Thyroid gland (tissue), 4 donors: ENCODE data around the gene EDIL3. TPM values are rescaled to one million over a fixed set of nuclear protein-coding genes. Genes with fewer than 3 reads are reported as not detected.

Experiments used
- DNase-seq, 2 donors: peaks; one replicate each; pipeline ENCODE4 v3.0.0-alpha.2; 2019
- H3K27ac ChIP-seq, 3 donors: fragments of 200-600 bp; sonication (generic); 1 replicate in 2 of 3; 2 replicates in 1 of 3; pipeline ENCODE4 v1.5.1; 2016 to 2019; ENCODE audit warnings: mild to moderate bottlenecking in 1 of 3, moderate library complexity in 1 of 3
- H3K27me3 ChIP-seq: fragments of 200-600 bp; sonication (generic); one replicate; pipeline ENCODE4 v1.5.1; 2019
- H3K36me3 ChIP-seq, 2 donors: fragments of 200-600 bp; sonication (generic); one replicate each; pipeline ENCODE4 v1.5.1; 2016 to 2019
- H3K4me1 ChIP-seq, 2 donors: fragments of 200-600 bp; sonication (generic); one replicate each; pipeline ENCODE4 v1.5.1; 2017 to 2019
- H3K4me3 ChIP-seq, 3 donors: fragments of 200-600 bp; sonication (generic); replicated peaks in 1 of 3; 1 replicate in 2 of 3; 2 replicates in 1 of 3; pipeline ENCODE4 v1.5.1; 2016; ENCODE audit warnings: mild to moderate bottlenecking in 1 of 3
- H3K9me3 ChIP-seq: fragments of 200-600 bp; sonication (generic); one replicate; pipeline ENCODE4 v1.5.1; 2017
- CTCF ChIP-seq, 6 experiments: fragments of 200-600 bp in 3 of 6; fragments of 450-650 bp in 3 of 6; sonication (generic) in 3 of 6; IDR thresholded peaks; one replicate each; pipeline ENCODE4 v1.5.1; 2016 to 2019; ENCODE audit warnings: antibody characterized with exemption in 6 of 6, mild to moderate bottlenecking in 2 of 6, inconsistent platforms in 1 of 6, moderate library complexity in 1 of 6
- POLR2A ChIP-seq, 2 donors: fragments of 450-650 bp; IDR thresholded peaks; one replicate each; pipeline ENCODE4 v1.6.1; 2017; ENCODE audit warnings: antibody characterized with exemption in 2 of 2, mild to moderate bottlenecking in 2 of 2, moderate library complexity in 1 of 2
- WGBS, 2 donors: methylation state at CpG; one replicate each; pipeline ENCODE4 v1.1.5; 2017; 5-methylcytosine and 5-hydroxymethylcytosine counted together
- intact Hi-C: fragments of 100-400 bp; cut with DNase I; formaldehyde crosslinking; loops from one replicate; pipeline ENCODE4 v1.15.1; 2023
- total RNA-seq, 4 donors: library from RNA; depleted of rRNA; stranded (reverse); fragments of >200 nt; gene quantifications; one replicate each; pipeline ENCODE4 v1.2.3, GENCODE V29; 2016

EDIL3 gene
- total RNA-seq, 4 donors from 2014 or later = 2.0 to 5.5 (median 3.3) TPM

DNA sequence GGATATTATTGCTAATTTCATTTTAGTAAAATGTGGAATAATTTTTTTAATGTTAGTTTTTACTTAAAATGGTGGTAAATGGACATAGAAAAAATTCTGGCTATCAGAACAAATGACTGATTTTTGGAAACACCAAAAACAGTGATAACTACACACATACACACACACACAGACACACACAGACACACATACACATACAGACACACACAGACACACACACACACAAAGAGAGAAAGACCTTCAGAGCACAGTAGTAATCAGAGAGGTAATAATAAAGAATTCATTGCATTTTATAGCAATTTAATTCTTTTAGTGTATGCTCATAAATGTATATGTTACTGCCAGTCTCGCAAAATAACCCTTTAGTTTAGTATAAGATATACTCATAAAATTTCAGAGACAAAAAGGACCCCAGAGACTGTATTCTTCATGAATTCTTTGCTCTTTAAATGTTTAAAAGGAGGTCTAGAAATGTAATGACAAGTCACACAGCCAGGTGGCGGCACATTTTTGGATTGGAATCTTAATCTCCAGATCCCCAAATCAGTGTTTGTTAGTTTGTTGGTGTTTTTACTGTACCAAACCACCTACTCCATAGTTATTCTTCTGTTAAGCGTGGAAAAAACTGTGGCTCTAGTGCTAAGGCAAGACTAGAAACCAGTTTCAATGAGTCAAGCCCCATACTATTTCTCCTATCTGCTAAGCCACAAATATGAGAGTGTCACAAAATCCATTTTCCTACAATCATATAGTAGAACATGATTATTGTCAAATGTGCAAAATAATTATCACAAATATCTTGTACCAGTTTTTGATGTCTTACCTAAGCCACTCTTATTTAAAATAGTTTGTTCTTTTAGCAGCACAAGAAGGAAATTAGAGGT lies 109.9 kb downstream of the EDIL3 start:
- TF ChIP-seq POLR2A (IDR thresholded peaks at IDR 0.05) = no peak
- peak in 5 of 6 experiments; percentile 14 to 61 (median 40) for TF ChIP-seq CTCF (IDR thresholded peaks at IDR 0.05)
- WGBS, 2 donors = 46 to 48% methylated on average over 3 of the region's 3 CpGs
- DNase-seq = peak; percentile 27 to 50
- intact Hi-C loops = no loop called here
- Histone ChIP-seq H3K4me3 (no peak overlapping the region), H3K27ac (no peak overlapping the region), H3K4me1 (no peaks in the 10 kb centered on the region), H3K27me3 (no peaks in the 10 kb centered on the region), H3K36me3 (no peaks in the 10 kb centered on the region), H3K9me3 (no peaks in the 10 kb centered on the region)

DNA sequence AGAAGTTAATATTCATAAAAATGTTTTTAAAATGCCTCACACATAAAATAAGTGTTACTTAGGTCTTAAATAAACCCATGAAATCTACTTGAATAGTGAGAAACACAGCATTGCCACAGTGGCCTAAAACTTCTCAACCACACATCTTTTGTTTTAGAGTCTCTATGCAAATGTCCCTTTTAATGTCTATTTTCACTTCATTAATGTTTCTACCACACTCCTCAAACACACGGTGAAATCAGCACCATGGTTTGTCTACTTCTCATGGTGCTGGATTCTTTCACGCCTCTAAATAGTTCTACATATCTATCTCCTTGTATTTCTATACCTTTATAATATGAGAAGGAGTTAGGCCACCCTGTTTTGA lies 111.2 kb downstream of the EDIL3 start:
- intact Hi-C loops = no loop called here
- Histone ChIP-seq H3K4me3 (no peak overlapping the region), H3K9me3 (no peaks in the 10 kb centered on the region), H3K36me3 (no peaks in the 10 kb centered on the region), H3K27ac (no peak overlapping the region), H3K27me3 (no peaks in the 10 kb centered on the region), H3K4me1 (no peaks in the 10 kb centered on the region)
- no peak for TF ChIP-seq CTCF (IDR thresholded peaks at IDR 0.05)
- no peak for TF ChIP-seq POLR2A (IDR thresholded peaks at IDR 0.05)
- no peak for DNase-seq
- 84 to 89% methylated on average over 2 of the region's 2 CpGs for WGBS, 2 donors

DNA sequence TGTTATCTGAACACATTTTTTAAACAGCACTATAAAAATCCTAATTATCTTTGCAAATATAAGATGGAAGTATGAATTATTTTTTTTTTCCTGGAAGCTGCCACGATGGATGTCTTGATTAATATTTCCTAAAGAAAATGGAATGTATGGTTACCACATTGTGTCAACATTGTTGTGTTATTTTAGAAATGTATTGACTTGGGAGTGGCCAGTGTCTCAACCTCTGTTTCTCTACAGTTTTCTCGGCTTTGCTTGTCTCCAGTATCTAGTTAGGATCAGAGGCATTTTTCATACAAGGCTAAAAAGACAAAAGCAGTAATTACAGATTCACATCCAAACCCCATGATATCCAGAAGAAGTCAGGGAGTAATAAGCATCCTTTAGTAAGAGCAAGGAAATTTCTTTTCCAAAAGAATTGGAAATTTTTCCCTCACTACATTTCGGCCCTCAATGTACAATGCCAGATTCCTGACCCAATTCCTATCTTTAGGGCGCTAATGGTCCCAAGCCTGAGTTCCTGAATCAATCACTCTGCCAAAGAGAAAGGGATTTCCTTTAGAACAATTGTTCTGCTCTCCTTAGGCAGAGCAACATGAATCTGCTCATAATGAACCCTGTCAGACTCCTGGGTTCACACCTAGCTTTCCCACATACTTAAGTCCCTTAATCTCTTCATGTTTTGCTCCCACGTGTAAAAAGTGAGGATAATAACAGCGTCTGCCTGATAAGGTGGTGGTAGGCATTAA lies 111.7 kb downstream of the EDIL3 start:
- no peak for TF ChIP-seq POLR2A (IDR thresholded peaks at IDR 0.05)
- TF ChIP-seq CTCF (IDR thresholded peaks at IDR 0.05) = no peak
- DNase-seq = no peak
- Histone ChIP-seq H3K27me3 (no peaks in the 10 kb centered on the region), H3K27ac (no peak overlapping the region), H3K4me1 (no peaks in the 10 kb centered on the region), H3K4me3 (no peak overlapping the region), H3K36me3 (no peaks in the 10 kb centered on the region), H3K9me3 (no peaks in the 10 kb centered on the region)
- intact Hi-C loops = no loop called here
- WGBS, 2 donors = 67 to 68% methylated on average over 6 of the region's 6 CpGs

GRCh38 chr5:84265739-84266550 lies 118.7 kb downstream of the EDIL3 start:
- WGBS, 2 donors = 84 to 91% methylated on average over 3 of the region's 3 CpGs
- TF ChIP-seq CTCF (IDR thresholded peaks at IDR 0.05) = no peak
- TF ChIP-seq POLR2A (IDR thresholded peaks at IDR 0.05) = no peak

More at GRCh38 chr5:84265739-84266550, 118.7 kb downstream of the EDIL3 start:
- no peak for DNase-seq
- Histone ChIP-seq H3K36me3 (no peaks in the 10 kb centered on the region), H3K4me1 (no peaks in the 10 kb centered on the region), H3K27me3 (no peaks in the 10 kb centered on the region), H3K9me3 (no peaks in the 10 kb centered on the region), H3K27ac (no peak overlapping the region), H3K4me3 (no peak overlapping the region)
- intact Hi-C loops = no loop called here
